HL-60 (cell line): ENCODE results near the gene AKAP13.

Experiments used
- DNase-seq, 2 experiments: peaks; one replicate each; pipeline ENCODE4 v3.0.0-alpha.2; 2010 to 2020; ENCODE audit warnings: low read depth in 1 of 2, low spot score in 1 of 2
- H3K27ac ChIP-seq: fragments of 250-450 bp; sonication (Bioruptor Pico); replicated peaks from 2 replicates; pipeline ENCODE4 v1.5.1; 2020; ENCODE audit warnings: mild to moderate bottlenecking, moderate library complexity
- H3K27me3 ChIP-seq: fragments of 250-450 bp; sonication (Bioruptor Pico); 2 replicates; pipeline ENCODE4 v1.5.1; 2021; ENCODE audit warnings: mild to moderate bottlenecking, moderate library complexity; ENCODE audit not compliant: insufficient read depth, poor library complexity, severe bottlenecking
- H3K4me3 ChIP-seq: replicated peaks from 2 replicates; pipeline ENCODE4 v1.5.1; 2011; ENCODE audit warnings: mild to moderate bottlenecking, control low read depth, low read length; ENCODE audit not compliant: insufficient read depth
- CTCF ChIP-seq: IDR thresholded peaks from one replicate; pipeline ENCODE4 v1.5.1; 2011; ENCODE audit warnings: low read length, control low read depth, inconsistent platforms; ENCODE audit not compliant: insufficient read depth
- GABPA ChIP-seq: IDR thresholded peaks from 2 replicates; pipeline ENCODE4 v1.6.1; 2012; ENCODE audit warnings: low read depth
- POLR2AphosphoS5 ChIP-seq: IDR thresholded peaks from 2 replicates; pipeline ENCODE4 v1.6.1; 2012; ENCODE audit warnings: low read depth
- REST ChIP-seq: IDR thresholded peaks from 2 replicates; pipeline ENCODE4 v1.6.1; 2012; ENCODE audit warnings: low read depth; ENCODE audit not compliant: insufficient replicate concordance
- SPI1 ChIP-seq: IDR thresholded peaks from 2 replicates; pipeline ENCODE4 v1.6.1; 2012; ENCODE audit warnings: low read depth, mild to moderate bottlenecking, borderline replicate concordance

The AKAP13 gene

GRCh38 chr15:85591622-85592021 lies 211.2 kb downstream of the AKAP13 start:
- no peak for DNase-seq
- H3K27ac ChIP-seq = no peak overlapping the region
- TF ChIP-seq SPI1 (no peak), REST (no peak), CTCF (no peak)

GRCh38 chr15:85592148-85592547 lies 211.7 kb downstream of the AKAP13 start:
- DNase-seq = no peak
- no peaks in the 10 kb centered on the region for H3K27me3 ChIP-seq
- H3K4me3 ChIP-seq = no peak overlapping the region
- no peak for TF ChIP-seq GABPA
- TF ChIP-seq POLR2AphosphoS5 = no peak
- H3K27ac ChIP-seq = no peak overlapping the region

More at GRCh38 chr15:85591622-85592021, 211.2 kb downstream of the AKAP13 start:
- no peaks in the 10 kb centered on the region for H3K27me3 ChIP-seq
- H3K4me3 ChIP-seq = no peak overlapping the region

GRCh38 chr15:85593809-85594445 lies 213.5 kb downstream of the AKAP13 start:
- Histone ChIP-seq H3K27me3 (no peaks in the 10 kb centered on the region), H3K4me3 (no peak overlapping the region), H3K27ac (no peak overlapping the region)
- TF ChIP-seq REST = no peak
- TF ChIP-seq POLR2AphosphoS5 = no peak
- TF ChIP-seq SPI1 = no peak
- no peak for TF ChIP-seq GABPA
- no peak for TF ChIP-seq CTCF
- DNase-seq = no peak

- Histone ChIP-seq H3K4me3 (no peak overlapping the region), H3K27ac (no peak overlapping the region), H3K27me3 (no peaks in the 10 kb centered on the region)
- DNase-seq = no peak
- TF ChIP-seq CTCF (no peak), GABPA (no peak), POLR2AphosphoS5 (no peak), REST (no peak), SPI1 (no peak)
Measured at GRCh38 chr15:85595804-85596536, 215.6 kb downstream of the AKAP13 start.
